Effector memory CD4-positive, alpha-beta T cell (primary cell): Measurements from ENCODE around the gene SCAPER.

Experiments
- DNase-seq, 3 donors: peaks; one replicate each; pipeline ENCODE4 v3.0.0-alpha.2; 2020
- H3K27ac ChIP-seq: 2 replicates; pipeline ENCODE4 v1.7.0; 2013; ENCODE audit warnings: mild to moderate bottlenecking, low read length, moderate library complexity; ENCODE audit not compliant: insufficient read depth, poor library complexity, severe bottlenecking
- H3K27me3 ChIP-seq: replicated peaks from 2 replicates; pipeline ENCODE4 v1.7.0; 2013; ENCODE audit warnings: mild to moderate bottlenecking, low read length; ENCODE audit not compliant: insufficient read depth, control insufficient read depth, poor library complexity, severe bottlenecking
- H3K36me3 ChIP-seq: 2 replicates; pipeline ENCODE4 v1.7.0; 2013; ENCODE audit warnings: mild to moderate bottlenecking, low read length, moderate library complexity; ENCODE audit not compliant: control insufficient read depth, insufficient read depth
- H3K4me1 ChIP-seq: 2 replicates; pipeline ENCODE4 v1.7.0; 2013; ENCODE audit warnings: low read length, mild to moderate bottlenecking; ENCODE audit not compliant: control insufficient read depth, insufficient read depth, poor library complexity, severe bottlenecking
- H3K4me3 ChIP-seq: 2 replicates; pipeline ENCODE4 v1.7.0; 2013; ENCODE audit warnings: low read length, low read depth, mild to moderate bottlenecking; ENCODE audit not compliant: insufficient read depth, poor library complexity, severe bottlenecking
- H3K9me3 ChIP-seq: 2 replicates; pipeline ENCODE4 v1.7.0; 2013; ENCODE audit warnings: mild to moderate bottlenecking, low read length, moderate library complexity; ENCODE audit not compliant: control insufficient read depth

SCAPER gene

DNA sequence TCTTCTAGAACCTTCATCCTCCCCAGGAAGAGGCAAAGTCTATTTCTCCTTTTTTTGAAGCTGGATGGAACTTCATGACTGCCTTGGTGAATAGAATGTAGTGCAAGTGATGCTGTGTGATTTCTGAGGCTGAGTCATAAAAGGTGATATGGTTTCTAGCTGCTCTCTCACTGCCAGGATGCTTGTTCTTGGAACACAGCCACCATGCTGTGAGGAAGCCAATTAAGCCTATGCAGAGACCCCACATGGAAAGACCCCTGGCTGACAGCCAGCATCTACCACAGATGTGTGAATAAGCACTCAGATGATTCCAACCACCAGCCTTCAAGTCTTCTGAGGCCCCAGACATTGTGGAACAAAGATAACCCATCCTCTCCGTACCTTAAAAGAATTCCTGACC lies 511.5 kb downstream of the SCAPER start:
- no peak overlapping the region for H3K4me3 ChIP-seq
- H3K27me3 ChIP-seq, result no peaks in the 10 kb centered on the region
- no peak overlapping the region for H3K27ac ChIP-seq
- no peaks in the 10 kb centered on the region for H3K36me3 ChIP-seq
- H3K4me1 ChIP-seq, result no peaks in the 10 kb centered on the region
- H3K9me3 ChIP-seq, result no peaks in the 10 kb centered on the region
- DNase-seq, result no peak

DNA sequence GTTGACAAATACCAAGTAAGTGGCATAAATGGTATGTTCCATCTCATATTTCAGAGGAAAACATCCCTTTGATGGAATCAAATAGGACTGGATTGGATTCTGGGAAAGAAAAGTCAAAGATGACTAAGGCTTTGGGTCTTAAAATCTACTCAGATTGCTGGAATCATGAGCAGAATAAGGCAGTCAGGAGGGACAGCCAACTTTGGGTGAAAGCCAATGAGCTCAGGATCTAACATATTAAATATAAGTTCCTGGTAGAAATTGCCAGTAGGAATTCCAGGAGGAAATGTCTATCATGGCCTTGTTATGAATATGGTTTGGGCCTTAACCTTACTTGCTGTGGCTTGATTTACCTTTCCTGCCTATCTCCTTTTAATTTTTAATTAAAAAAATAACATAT lies 513.3 kb downstream of the SCAPER start:
- Histone ChIP-seq H3K36me3 (no peaks in the 10 kb centered on the region), H3K27me3 (no peaks in the 10 kb centered on the region), H3K4me1 (no peaks in the 10 kb centered on the region), H3K4me3 (no peak overlapping the region), H3K27ac (no peak overlapping the region), H3K9me3 (no peaks in the 10 kb centered on the region)
- DNase-seq, result no peak

GRCh38 chr15:76391309-76391708 lies 513.8 kb downstream of the SCAPER start:
- Histone ChIP-seq H3K27me3 (no peaks in the 10 kb centered on the region), H3K36me3 (no peaks in the 10 kb centered on the region), H3K27ac (no peak overlapping the region), H3K9me3 (no peaks in the 10 kb centered on the region), H3K4me1 (no peaks in the 10 kb centered on the region), H3K4me3 (no peak overlapping the region)
- DNase-seq, result no peak

DNA sequence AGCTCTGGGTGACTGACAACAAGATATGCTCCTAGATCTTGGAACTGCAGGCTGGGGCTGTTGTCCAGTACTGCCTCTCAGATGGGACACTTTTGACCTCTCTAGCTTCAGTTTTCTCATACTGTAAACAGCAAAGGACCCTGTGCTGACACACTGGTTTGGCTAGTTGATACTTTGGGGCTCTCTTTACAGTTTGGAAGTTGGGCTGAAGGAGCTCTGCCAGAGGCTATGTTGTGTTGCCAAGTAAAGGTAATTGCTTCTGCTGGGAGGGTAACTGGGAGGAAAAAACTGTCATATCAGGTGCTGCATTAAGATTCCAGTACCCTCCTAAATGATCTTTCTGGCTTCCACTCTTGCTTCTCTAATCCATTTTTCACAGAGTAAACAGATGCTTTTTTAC lies 514.6 kb downstream of the SCAPER start:
- Histone ChIP-seq H3K9me3 (no peaks in the 10 kb centered on the region), H3K36me3 (no peaks in the 10 kb centered on the region), H3K27ac (no peak overlapping the region), H3K4me1 (no peaks in the 10 kb centered on the region), H3K27me3 (no peaks in the 10 kb centered on the region), H3K4me3 (no peak overlapping the region)
- no peak for DNase-seq

DNA sequence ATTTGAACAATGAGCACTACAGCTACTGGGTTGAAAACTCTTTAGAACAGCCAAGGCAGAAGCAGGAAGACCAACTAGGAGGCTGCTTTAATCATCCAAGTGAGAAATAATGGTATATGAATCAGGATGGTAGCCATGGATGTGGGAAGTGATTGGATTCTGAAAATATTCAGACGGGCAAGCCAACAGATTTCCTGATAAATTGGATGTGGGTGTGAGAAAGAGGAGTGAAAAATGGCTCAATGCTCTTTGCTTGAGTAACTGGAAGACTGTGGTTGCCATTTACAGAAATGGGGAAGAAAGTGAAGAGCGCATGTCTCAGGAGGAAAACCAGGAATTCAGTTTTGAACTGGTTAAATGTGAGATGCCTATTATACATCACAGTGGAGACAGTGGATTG lies 518.2 kb downstream of the SCAPER start:
- Histone ChIP-seq H3K27me3 (no peaks in the 10 kb centered on the region), H3K36me3 (no peaks in the 10 kb centered on the region), H3K9me3 (no peaks in the 10 kb centered on the region), H3K4me1 (no peaks in the 10 kb centered on the region), H3K4me3 (no peak overlapping the region), H3K27ac (no peak overlapping the region)
- no peak for DNase-seq

DNA sequence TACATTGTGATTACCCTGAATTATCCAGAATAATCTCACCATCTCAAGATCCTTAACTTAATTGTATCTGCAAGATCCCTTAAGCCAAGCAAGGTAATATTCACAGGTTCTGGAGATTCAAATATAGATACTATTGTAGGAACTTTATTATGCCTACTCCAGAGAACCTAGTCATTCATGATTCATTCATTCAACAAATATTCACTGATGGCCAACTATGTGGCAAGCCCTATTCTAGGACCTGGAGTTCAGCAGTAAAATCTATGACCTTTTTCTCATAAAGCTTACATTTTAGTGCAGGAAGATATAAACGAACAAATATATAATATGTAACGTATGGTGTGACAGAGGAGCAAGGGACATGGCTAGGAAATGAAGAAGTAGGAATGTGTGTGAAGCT lies 519.0 kb downstream of the SCAPER start:
- Histone ChIP-seq H3K4me3 (no peak overlapping the region), H3K4me1 (no peaks in the 10 kb centered on the region), H3K36me3 (no peaks in the 10 kb centered on the region), H3K27me3 (no peaks in the 10 kb centered on the region), H3K27ac (no peak overlapping the region), H3K9me3 (no peaks in the 10 kb centered on the region)
- no peak for DNase-seq

DNA sequence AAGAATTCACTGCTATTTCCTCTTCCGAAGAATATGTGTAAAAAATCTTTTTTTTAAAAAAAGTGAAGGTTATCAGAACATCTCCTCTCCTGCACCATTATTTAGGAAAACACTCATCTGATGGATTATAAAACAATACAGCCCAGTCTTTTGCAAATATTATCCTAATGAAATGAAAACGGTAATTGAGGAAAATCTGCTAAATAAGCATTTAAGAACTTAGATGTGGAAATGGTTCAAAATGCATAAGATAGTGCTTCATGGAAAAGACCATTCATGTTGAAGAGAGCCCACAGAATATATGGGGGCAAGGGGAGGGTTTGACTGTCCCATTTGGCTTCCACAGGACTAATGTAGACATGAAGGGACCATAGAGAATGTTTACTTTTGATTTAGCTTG lies 520.7 kb downstream of the SCAPER start:
- no peaks in the 10 kb centered on the region for H3K4me1 ChIP-seq
- no peak for DNase-seq
- H3K4me3 ChIP-seq, result no peak overlapping the region
- H3K36me3 ChIP-seq, result peaks cover 6% of the 10 kb centered on the region
- no peaks in the 10 kb centered on the region for H3K27me3 ChIP-seq
- no peak overlapping the region for H3K27ac ChIP-seq
- no peaks in the 10 kb centered on the region for H3K9me3 ChIP-seq

- Histone ChIP-seq H3K4me3 (no peak overlapping the region), H3K9me3 (no peaks in the 10 kb centered on the region), H3K36me3 (peaks cover 6% of the 10 kb centered on the region), H3K4me1 (no peaks in the 10 kb centered on the region), H3K27me3 (no peaks in the 10 kb centered on the region), H3K27ac (no peak overlapping the region)
- DNase-seq, result no peak
Measured at GRCh38 chr15:76382987-76383728, 522.0 kb downstream of the SCAPER start.

DNA sequence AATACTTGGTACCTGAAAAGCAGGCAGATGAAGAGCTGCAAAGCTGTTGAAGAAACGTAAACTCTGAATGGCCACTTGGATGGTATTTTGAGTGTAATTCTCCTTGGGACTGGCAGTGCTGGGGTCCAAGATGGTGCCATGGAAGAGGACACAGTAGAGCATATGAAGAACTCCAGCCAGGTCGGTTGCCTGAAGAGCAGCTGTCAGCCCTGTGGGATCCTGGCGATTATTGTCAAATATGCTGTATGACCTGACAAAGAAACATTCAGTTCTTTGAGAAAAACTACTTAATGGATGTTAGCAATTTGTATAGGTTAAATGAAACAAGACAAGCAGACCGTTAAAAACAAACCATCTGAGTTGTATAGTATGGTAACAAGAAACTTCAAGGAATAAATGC lies 523.8 kb downstream of the SCAPER start:
- Histone ChIP-seq H3K9me3 (no peaks in the 10 kb centered on the region), H3K36me3 (peaks cover 6% of the 10 kb centered on the region), H3K27me3 (no peaks in the 10 kb centered on the region), H3K27ac (no peak overlapping the region), H3K4me3 (no peak overlapping the region), H3K4me1 (no peaks in the 10 kb centered on the region)
- no peak for DNase-seq

DNA sequence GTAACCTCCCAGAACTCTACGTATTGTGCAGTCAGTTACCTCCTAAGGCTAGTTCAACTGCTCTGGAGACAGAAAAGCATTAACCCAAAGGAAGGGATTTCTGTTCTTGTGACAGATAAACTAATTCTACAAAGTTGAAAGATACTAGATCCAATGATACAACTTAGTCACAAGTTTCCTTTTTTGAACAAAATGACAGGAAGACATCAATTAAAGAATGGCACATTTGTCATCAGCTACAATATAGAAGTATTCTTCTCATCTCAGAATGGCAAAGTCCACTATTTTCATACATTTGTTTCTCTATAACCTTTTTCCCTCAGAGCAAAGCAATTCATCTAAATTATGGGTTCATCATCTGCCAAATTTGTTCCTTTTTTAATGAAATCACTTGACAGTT lies 524.9 kb downstream of the SCAPER start:
- Histone ChIP-seq H3K9me3 (no peaks in the 10 kb centered on the region), H3K36me3 (peaks cover 6% of the 10 kb centered on the region), H3K27me3 (no peaks in the 10 kb centered on the region), H3K4me1 (no peaks in the 10 kb centered on the region), H3K4me3 (no peak overlapping the region), H3K27ac (no peak overlapping the region)
- no peak for DNase-seq
